GM18526 (cell line): ENCODE data around the gene AP4S1.

Experiments used
- POLR2A ChIP-seq: IDR thresholded peaks from 3 replicates; pipeline ENCODE4 v1.6.1; 2011; ENCODE audit not compliant: insufficient read length; ENCODE audit errors: extremely low read depth

Gene AP4S1

GRCh38 chr14:31025367-31026076 is at the start of gene AP4S1:
AP4S1 (plus strand) TSS chr14:31025649; CDS start chr14:31066197, 40,548 bp downstream.
- TF ChIP-seq POLR2A: peak; percentile 36

GRCh38 chr14:30977752-30978151 is 47.7 kb upstream of the AP4S1 start:
- no peak for TF ChIP-seq POLR2A

GRCh38 chr14:30980980-30981379 is 44.5 kb upstream of the AP4S1 start:
- TF ChIP-seq POLR2A: no peak

GRCh38 chr14:30982533-30982932 is 42.9 kb upstream of the AP4S1 start:
- no peak for TF ChIP-seq POLR2A

- TF ChIP-seq POLR2A: no peak
Measured at GRCh38 chr14:30983858-30984257, 41.6 kb upstream of the AP4S1 start.

- TF ChIP-seq POLR2A: no peak
Measured at GRCh38 chr14:30985796-30986195, 39.7 kb upstream of the AP4S1 start.

GRCh38 chr14:30988509-30988908 is 36.9 kb upstream of the AP4S1 start:
- TF ChIP-seq POLR2A: no peak

- TF ChIP-seq POLR2A: no peak
Measured at GRCh38 chr14:30990770-30991169, 34.7 kb upstream of the AP4S1 start.

- no peak for TF ChIP-seq POLR2A
Measured at GRCh38 chr14:30991408-30991807, 34.0 kb upstream of the AP4S1 start.

GRCh38 chr14:30993071-30993470 is 32.4 kb upstream of the AP4S1 start:
- no peak for TF ChIP-seq POLR2A

- TF ChIP-seq POLR2A: no peak
Measured at GRCh38 chr14:30994681-30995620, 30.5 kb upstream of the AP4S1 start.

GRCh38 chr14:30995689-30996088 is 29.8 kb upstream of the AP4S1 start:
- TF ChIP-seq POLR2A: no peak

GRCh38 chr14:30996892-30997659 is 28.4 kb upstream of the AP4S1 start:
- TF ChIP-seq POLR2A: no peak

- TF ChIP-seq POLR2A: no peak
Measured at GRCh38 chr14:30998100-30998706, 27.2 kb upstream of the AP4S1 start.
